Parathyroid adenoma (tissue), 2 donors: ENCODE measurements around the gene ENTPD6.
"Not testable (repeated sequence)": the region's sequence is repeated elsewhere in the genome, so short reads cannot be mapped to it uniquely, and the experiment has no call there.

ENCODE experiments used
- H2AFZ ChIP-seq: fragments of 300-600 bp; sonication (generic); one replicate; pipeline ENCODE4 v1.7.0; 2017; ENCODE audit warnings: antibody characterized with exemption, mild to moderate bottlenecking
- H3K27ac ChIP-seq: fragments of 300-600 bp; sonication (generic); one replicate; pipeline ENCODE4 v1.7.0; 2017
- H3K27me3 ChIP-seq: fragments of 300-600 bp; sonication (generic); one replicate; pipeline ENCODE4 v1.7.0; 2017; ENCODE audit warnings: low read length; ENCODE audit not compliant: control insufficient read depth, insufficient read depth
- H3K36me3 ChIP-seq: fragments of 300-600 bp; sonication (generic); one replicate; pipeline ENCODE4 v1.7.0; 2017; ENCODE audit warnings: low read length; ENCODE audit not compliant: control insufficient read depth, insufficient read depth
- H3K4me1 ChIP-seq: fragments of 300-600 bp; sonication (generic); one replicate; pipeline ENCODE4 v1.7.0; 2017; ENCODE audit warnings: control low read depth
- H3K4me2 ChIP-seq: fragments of 300-600 bp; sonication (generic); one replicate; pipeline ENCODE4 v1.7.0; 2017; ENCODE audit warnings: low read length
- H3K4me3 ChIP-seq: fragments of 300-600 bp; sonication (generic); one replicate; pipeline ENCODE4 v1.7.0; 2017; ENCODE audit warnings: low read depth, low read length
- H3K79me2 ChIP-seq: fragments of 300-600 bp; sonication (generic); one replicate; pipeline ENCODE4 v1.7.0; 2017; ENCODE audit warnings: control low read depth
- H3K9ac ChIP-seq: fragments of 300-600 bp; sonication (generic); one replicate; pipeline ENCODE4 v1.7.0; 2017; ENCODE audit warnings: mild to moderate bottlenecking
- H3K9me3 ChIP-seq: fragments of 300-600 bp; sonication (generic); one replicate; pipeline ENCODE4 v1.7.0; 2017; ENCODE audit warnings: low read length; ENCODE audit not compliant: control insufficient read depth
- CTCF ChIP-seq: fragments of 300-600 bp; sonication (generic); IDR thresholded peaks from one replicate; pipeline ENCODE4 v1.7.0; 2017; ENCODE audit warnings: antibody characterized with exemption, mild to moderate bottlenecking
- donor health status: primary hyperparathyroidism.

Gene ENTPD6

DNA sequence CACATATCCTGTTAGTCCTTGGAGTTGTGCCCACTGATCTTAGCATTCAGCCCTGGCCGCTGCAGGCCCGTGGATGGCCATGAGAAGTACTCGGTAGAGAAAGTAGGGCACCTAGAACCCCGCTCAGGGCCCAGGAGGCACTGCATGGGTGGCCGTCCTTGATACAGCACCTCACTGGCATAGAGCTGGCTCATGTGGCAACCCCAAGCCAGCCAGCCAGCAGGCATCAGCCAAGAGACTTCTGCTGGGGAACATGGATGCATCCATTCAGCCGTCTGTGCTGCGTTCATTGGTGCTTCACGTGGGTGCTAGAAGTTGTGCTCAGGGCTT, 62.9 kb downstream of the ENTPD6 start:
- H3K9me3 ChIP-seq = no peaks in the 10 kb centered on the region
- TF ChIP-seq CTCF = no peak
- H3K4me3 ChIP-seq = no peak overlapping the region
- H3K27ac ChIP-seq = no peak overlapping the region
- H3K9ac ChIP-seq = no peak overlapping the region
- no peak overlapping the region for H3K4me2 ChIP-seq
- H3K27me3 ChIP-seq = no peaks in the 10 kb centered on the region
- H3K36me3 ChIP-seq = no peaks in the 10 kb centered on the region
- peaks cover 8% of the 10 kb centered on the region for H3K79me2 ChIP-seq
- peaks cover 3% of the 10 kb centered on the region for H3K4me1 ChIP-seq
- H2AFZ ChIP-seq = no peak overlapping the region

DNA sequence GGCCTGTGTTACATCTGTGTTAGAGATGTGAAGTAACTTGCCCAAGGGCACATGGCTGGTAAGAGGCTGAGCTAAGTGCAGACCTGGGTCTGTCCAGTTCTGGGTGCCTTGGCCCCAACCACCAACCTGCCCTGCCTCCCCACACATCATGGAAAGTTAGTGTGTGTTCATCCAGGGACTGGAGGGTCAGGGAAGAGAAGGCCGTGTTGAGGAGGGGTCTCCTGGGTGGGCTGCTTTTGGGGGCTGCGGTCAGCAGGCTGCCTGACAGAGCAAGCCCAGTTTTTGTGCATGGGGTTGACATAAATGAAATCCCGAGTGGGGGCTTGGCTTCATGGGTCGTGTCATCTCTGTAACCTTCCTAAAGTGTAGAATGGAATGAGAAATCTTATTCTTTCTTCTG, 63.3 kb downstream of the ENTPD6 start:
- H3K4me3 ChIP-seq = no peak overlapping the region
- H3K9me3 ChIP-seq = no peaks in the 10 kb centered on the region
- H3K27me3 ChIP-seq = no peaks in the 10 kb centered on the region
- no peak for TF ChIP-seq CTCF
- H3K27ac ChIP-seq = no peak overlapping the region
- H3K79me2 ChIP-seq = peaks cover 8% of the 10 kb centered on the region
- no peaks in the 10 kb centered on the region for H3K36me3 ChIP-seq
- no peak overlapping the region for H3K9ac ChIP-seq
- H3K4me1 ChIP-seq = peaks cover 3% of the 10 kb centered on the region
- no peak overlapping the region for H3K4me2 ChIP-seq
- no peak overlapping the region for H2AFZ ChIP-seq

DNA sequence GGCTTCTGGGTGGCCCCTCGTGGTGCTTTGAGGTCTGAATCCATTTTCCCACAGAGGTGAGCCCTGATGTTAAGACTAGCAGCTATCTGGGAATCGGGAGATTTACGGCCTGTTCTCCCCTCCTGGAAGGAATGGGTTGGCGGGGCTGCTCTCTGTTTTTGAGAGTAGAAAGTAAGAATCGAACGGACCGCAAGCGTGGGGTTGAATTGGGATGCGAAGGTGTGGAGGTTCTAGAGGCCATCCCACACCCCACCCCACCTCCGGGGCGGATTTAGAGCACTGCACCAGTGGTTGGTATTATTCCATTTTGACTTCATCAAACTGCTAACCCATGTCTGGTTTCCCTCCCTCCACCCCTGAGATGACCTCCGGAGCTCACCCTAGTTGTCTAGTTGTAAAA, 63.8 kb downstream of the ENTPD6 start:
- H3K79me2 ChIP-seq = peaks cover 8% of the 10 kb centered on the region
- H3K4me1 ChIP-seq = peaks cover 3% of the 10 kb centered on the region
- no peak overlapping the region for H3K4me2 ChIP-seq
- H3K36me3 ChIP-seq = no peaks in the 10 kb centered on the region
- H3K27me3 ChIP-seq = no peaks in the 10 kb centered on the region
- H3K27ac ChIP-seq = no peak overlapping the region
- H2AFZ ChIP-seq = no peak overlapping the region
- no peak overlapping the region for H3K4me3 ChIP-seq
- no peak for TF ChIP-seq CTCF
- H3K9ac ChIP-seq = no peak overlapping the region
- H3K9me3 ChIP-seq = no peaks in the 10 kb centered on the region

DNA sequence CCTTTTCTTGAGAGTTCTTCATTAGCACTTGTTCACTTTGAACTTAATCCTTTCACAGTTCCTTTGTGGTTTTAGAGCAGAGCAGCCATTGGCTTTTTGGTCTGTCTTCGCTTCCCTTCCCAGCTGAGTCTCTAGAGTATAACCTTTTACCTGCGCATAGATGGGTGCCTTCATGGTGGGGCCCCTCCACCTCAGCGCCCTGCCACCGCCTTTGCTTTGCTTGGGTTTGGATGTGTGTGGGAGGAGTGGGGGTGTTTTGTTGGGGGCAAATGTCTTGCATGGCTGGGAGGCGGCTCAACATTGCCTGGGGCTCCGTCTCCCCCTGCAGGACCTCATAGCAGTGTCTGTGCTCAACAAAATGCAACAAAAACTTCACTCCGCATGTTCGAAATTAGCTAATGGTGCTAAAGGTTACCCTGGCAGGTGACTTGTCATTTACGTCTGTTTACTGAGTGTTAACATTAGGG, 64.3 kb downstream of the ENTPD6 start:
- H3K27ac ChIP-seq = no peak overlapping the region

DNA sequence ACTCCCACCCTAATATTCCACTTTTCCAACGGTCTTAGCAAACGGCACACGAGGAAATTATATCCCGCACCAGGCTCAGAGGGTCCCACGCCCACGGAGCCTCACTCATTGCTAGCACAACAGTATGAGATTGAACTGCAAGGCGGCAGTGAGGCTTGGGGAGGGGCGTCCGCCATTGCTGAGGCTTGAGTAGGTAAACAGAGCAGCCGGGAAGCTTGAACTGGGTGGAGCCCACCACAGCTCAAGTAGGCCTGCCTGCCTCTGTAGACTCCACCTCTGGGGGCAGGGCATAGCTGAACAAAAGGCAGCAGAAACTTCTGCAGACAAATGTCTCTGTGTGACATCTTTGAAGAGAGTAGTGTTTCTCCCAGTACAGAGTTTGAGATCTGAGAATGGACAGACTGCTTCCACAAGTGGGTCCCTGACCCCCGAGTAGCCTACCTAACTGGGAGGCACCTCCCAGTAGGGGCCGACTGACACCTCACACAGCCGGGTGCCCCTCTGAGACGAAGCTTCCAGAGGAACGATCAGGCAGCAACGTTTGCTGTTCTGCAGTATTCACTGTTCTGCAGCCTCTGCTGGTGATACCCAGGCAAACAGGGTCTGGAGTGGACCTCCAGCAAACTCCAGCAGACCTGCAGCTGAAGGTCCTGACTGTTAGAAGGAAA, 65.4 kb downstream of the ENTPD6 start:
- H3K27me3 ChIP-seq, H3K79me2 ChIP-seq, H3K36me3 ChIP-seq, H3K9me3 ChIP-seq, H3K4me2 ChIP-seq, H2AFZ ChIP-seq, H3K4me1 ChIP-seq, H3K27ac ChIP-seq, H3K4me3 ChIP-seq, H3K9ac ChIP-seq: not testable (repeated sequence)

More for the DNA sequence above, 64.3 kb downstream of the ENTPD6 start:
- Histone ChIP-seq H3K36me3 (no peaks in the 10 kb centered on the region), H3K27me3 (no peaks in the 10 kb centered on the region), H3K4me2 (no peak overlapping the region), H3K4me3 (no peak overlapping the region), H3K9ac (no peak overlapping the region), H3K9me3 (no peaks in the 10 kb centered on the region), H3K4me1 (peaks cover 3% of the 10 kb centered on the region), H3K79me2 (peaks cover 8% of the 10 kb centered on the region), H2AFZ (no peak overlapping the region)
- TF ChIP-seq CTCF = no peak
